HepG2 (cell line): ENCODE results near the gene CLPTM1. TPM values are rescaled to one million over a fixed set of nuclear protein-coding genes. Genes with fewer than 3 reads are reported as not detected.

Experiments
- ADNP ChIP-seq: sonication (generic); formaldehyde crosslinking; IDR thresholded peaks from 2 replicates; pipeline ENCODE4 v1.4.0; 2020; ENCODE audit warnings: missing genetic modification reagents
- ATF1 ChIP-seq: IDR thresholded peaks from 2 replicates; pipeline ENCODE4 v1.6.1; 2016; ENCODE audit warnings: mild to moderate bottlenecking, control low read depth
- FOXA3 ChIP-seq: IDR thresholded peaks from 2 replicates; pipeline ENCODE4 v1.6.1; 2016; ENCODE audit warnings: missing genetic modification reagents, missing compliant biosample characterization
- FOXM1 ChIP-seq: sonication (generic); formaldehyde crosslinking; IDR thresholded peaks from 2 replicates; pipeline ENCODE4 v1.5.0; 2020; ENCODE audit warnings: missing genetic modification reagents
- MTA3 ChIP-seq: sonication (generic); formaldehyde crosslinking; IDR thresholded peaks from 2 replicates; pipeline ENCODE4 v1.4.0; 2020; ENCODE audit warnings: missing genetic modification reagents
- NFE2L1 ChIP-seq: sonication (generic); formaldehyde crosslinking; IDR thresholded peaks from 2 replicates; pipeline ENCODE4 v1.4.0; 2020; ENCODE audit warnings: missing genetic modification reagents, mild to moderate bottlenecking, borderline replicate concordance
- NFYB ChIP-seq: sonication (generic); formaldehyde crosslinking; IDR thresholded peaks from 2 replicates; pipeline ENCODE4 v1.4.0; 2020; ENCODE audit warnings: missing genetic modification reagents
- RAD51 ChIP-seq: fragments of 450-650 bp; IDR thresholded peaks from 2 replicates; pipeline ENCODE4 v1.6.1; 2016; ENCODE audit warnings: borderline replicate concordance
- RELA ChIP-seq: sonication (generic); formaldehyde crosslinking; IDR thresholded peaks from 2 replicates; pipeline ENCODE4 v1.4.0; 2020; ENCODE audit warnings: missing genetic modification reagents
- SALL1 ChIP-seq: sonication (generic); formaldehyde crosslinking; IDR thresholded peaks from 2 replicates; pipeline ENCODE4 v1.8.0; 2022; ENCODE audit warnings: mild to moderate bottlenecking, missing genetic modification reagents
- THAP11 ChIP-seq: IDR thresholded peaks from 2 replicates; pipeline ENCODE4 v1.6.1; 2016; ENCODE audit warnings: missing biosample characterization, missing genetic modification reagents
- TSC22D2 ChIP-seq: sonication (generic); formaldehyde crosslinking; IDR thresholded peaks from 2 replicates; pipeline ENCODE4 v1.5.1; 2020; ENCODE audit warnings: missing genetic modification reagents, mild to moderate bottlenecking, borderline replicate concordance
- XRCC5 ChIP-seq: fragments of 200-400 bp; formaldehyde crosslinking; optimal IDR thresholded peaks from 2 replicates; pipeline ENCODE3; 2017; ENCODE audit warnings: mild to moderate bottlenecking, low read length
- ZNF274 ChIP-seq: sonication (generic); formaldehyde crosslinking; IDR thresholded peaks from 2 replicates; pipeline ENCODE4 v1.5.1; 2020; ENCODE audit warnings: mild to moderate bottlenecking, missing genetic modification reagents
- ZNF83 ChIP-seq: sonication (generic); formaldehyde crosslinking; IDR thresholded peaks from 2 replicates; pipeline ENCODE4 v1.4.0; 2020; ENCODE audit warnings: missing genetic modification reagents, mild to moderate bottlenecking, borderline replicate concordance
- ZNF841 ChIP-seq: sonication (generic); formaldehyde crosslinking; IDR thresholded peaks from 2 replicates; pipeline ENCODE4 v1.8.1; 2023; ENCODE audit warnings: missing genetic modification reagents, borderline replicate concordance
- polyA plus RNA-seq, 8 experiments: library from polyadenylated mRNA; depleted of rRNA in 3 of 8; stranded (reverse) in 7 of 8; unstranded in 1 of 8; fragments of >200 nt; fragmentation: Illumina TruSeq in 4 of 8; extraction: Trizol in 4 of 8; gene quantifications; 2 replicates each; pipeline versions ENCODE4 v1.2.1 to v1.2.3, GENCODE V29; 2011 to 2016; ENCODE audit warnings: low read depth in 4 of 8, missing spikeins in 1 of 8, mixed read lengths in 1 of 8; ENCODE audit not compliant: insufficient read depth in 1 of 8
- total RNA-seq, 5 experiments: library from RNA; depleted of rRNA; stranded (reverse); fragments of >200 nt; fragmentation: Illumina TruSeq; extraction: Trizol; gene quantifications; 2 replicates each; pipeline ENCODE4 v1.2.3, GENCODE V29; 2016; ENCODE audit warnings: low read depth in 1 of 5
- TF ChIP-seq, protein P1 (sequence below): sonication (generic); formaldehyde crosslinking; IDR thresholded peaks from 2 replicates; pipeline ENCODE4 v1.5.1; 2020; ENCODE audit warnings: missing genetic modification reagents, mild to moderate bottlenecking, borderline replicate concordance
- TF ChIP-seq, protein P2 (sequence below), 2 experiments: sonication (generic) in 1 of 2; formaldehyde crosslinking in 1 of 2; IDR thresholded peaks; 2 replicates each; pipeline versions ENCODE4 v1.4.0 to v1.6.1; 2016 to 2020; ENCODE audit warnings: borderline replicate concordance in 1 of 2, low read depth in 1 of 2, mild to moderate bottlenecking in 1 of 2, missing genetic modification reagents in 1 of 2
- TF ChIP-seq, protein P3 (sequence below): sonication (generic); formaldehyde crosslinking; IDR thresholded peaks from 2 replicates; pipeline ENCODE4 v1.4.0; 2020; ENCODE audit warnings: mild to moderate bottlenecking, low read depth, missing genetic modification reagents
- TF ChIP-seq, protein P4 (sequence below): IDR thresholded peaks from 2 replicates; pipeline ENCODE4 v1.6.1; 2016; ENCODE audit warnings: control low read depth
- TF ChIP-seq, protein P5 (sequence below): IDR thresholded peaks from 2 replicates; pipeline ENCODE4 v1.6.1; 2016; ENCODE audit warnings: missing genetic modification reagents, missing compliant biosample characterization
- TF ChIP-seq, protein P6 (sequence below): sonication (generic); formaldehyde crosslinking; IDR thresholded peaks from 2 replicates; pipeline ENCODE4 v1.4.0; 2020; ENCODE audit warnings: mild to moderate bottlenecking, missing genetic modification reagents

CLPTM1 gene
- total and polyA plus RNA-seq, 2 of the 13 experiments (the other 11 are each of a cell fraction or from before 2014, with no cell fraction given) = 34.9 to 42.8 TPM

DNA sequence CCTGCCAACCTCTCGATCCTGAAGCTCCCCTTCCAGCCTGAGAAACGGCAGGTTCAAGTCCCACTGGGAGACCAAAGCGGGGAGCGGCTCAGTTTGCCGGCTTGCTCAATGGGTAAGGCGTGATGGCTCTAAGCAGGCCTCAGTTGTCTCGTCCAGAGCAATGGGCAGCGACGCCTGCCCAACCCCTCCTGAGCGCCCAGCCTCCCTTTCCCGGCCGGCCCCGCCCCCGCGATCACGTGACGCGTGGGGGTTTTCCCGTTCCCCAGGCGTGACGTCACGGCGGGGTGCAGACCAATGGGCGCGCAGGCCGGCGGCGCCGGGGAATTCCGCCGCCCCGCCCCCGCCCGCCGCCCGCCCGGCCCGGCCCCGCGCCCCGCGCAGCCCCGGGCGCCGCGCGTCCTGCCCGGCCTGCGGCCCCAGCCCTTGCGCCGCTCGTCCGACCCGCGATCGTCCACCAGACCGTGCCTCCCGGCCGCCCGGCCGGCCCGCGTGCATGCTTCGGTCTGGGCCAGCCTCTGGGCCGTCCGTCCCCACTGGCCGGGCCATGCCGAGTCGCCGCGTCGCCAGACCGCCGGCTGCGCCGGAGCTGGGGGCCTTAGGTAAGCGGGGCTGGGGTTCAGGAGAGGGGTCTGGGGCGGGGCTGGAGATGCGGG is 46.0 kb downstream of the CLPTM1 start, which contains the start of gene RELB (continued):
- TF ChIP-seq ZNF83 (CRISPR knock-in tag) (no peak), ZNF274 (CRISPR knock-in tag) (no peak), MTA3 (CRISPR knock-in tag) (no peak), NFYB (peak; percentile 69), SALL1 (CRISPR knock-in tag) (peak; percentile 27; the same call in 1 of the 2 replicates), FOXM1 (CRISPR knock-in tag) (no peak), FOXA3 (CRISPR knock-in tag) (no peak), RELA (CRISPR knock-in tag) (peak; percentile 98), ADNP (CRISPR knock-in tag) (peak; percentile 93), XRCC5 (peak; percentile 34), THAP11 (CRISPR knock-in tag) (no peak), ZNF841 (no peak), TSC22D2 (CRISPR knock-in tag) (no peak), RAD51 (peak; percentile 93), NFE2L1 (CRISPR knock-in tag) (no peak), ATF1 (CRISPR knock-in tag) (peak; percentile 61; the same call in 1 of the 2 replicates)
- TF ChIP-seq, protein P1, sequence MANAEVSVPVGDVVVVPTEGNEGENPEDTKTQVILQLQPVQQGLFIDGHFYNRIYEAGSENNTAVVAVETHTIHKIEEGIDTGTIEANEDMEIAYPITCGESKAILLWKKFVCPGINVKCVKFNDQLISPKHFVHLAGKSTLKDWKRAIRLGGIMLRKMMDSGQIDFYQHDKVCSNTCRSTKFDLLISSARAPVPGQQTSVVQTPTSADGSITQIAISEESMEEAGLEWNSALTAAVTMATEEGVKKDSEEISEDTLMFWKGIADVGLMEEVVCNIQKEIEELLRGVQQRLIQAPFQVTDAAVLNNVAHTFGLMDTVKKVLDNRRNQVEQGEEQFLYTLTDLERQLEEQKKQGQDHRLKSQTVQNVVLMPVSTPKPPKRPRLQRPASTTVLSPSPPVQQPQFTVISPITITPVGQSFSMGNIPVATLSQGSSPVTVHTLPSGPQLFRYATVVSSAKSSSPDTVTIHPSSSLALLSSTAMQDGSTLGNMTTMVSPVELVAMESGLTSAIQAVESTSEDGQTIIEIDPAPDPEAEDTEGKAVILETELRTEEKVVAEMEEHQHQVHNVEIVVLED (CRISPR knock-in tag) = 0 out of 2 replicates have a peak, but pooled peaks have one; percentile 8
- TF ChIP-seq, protein P2, sequence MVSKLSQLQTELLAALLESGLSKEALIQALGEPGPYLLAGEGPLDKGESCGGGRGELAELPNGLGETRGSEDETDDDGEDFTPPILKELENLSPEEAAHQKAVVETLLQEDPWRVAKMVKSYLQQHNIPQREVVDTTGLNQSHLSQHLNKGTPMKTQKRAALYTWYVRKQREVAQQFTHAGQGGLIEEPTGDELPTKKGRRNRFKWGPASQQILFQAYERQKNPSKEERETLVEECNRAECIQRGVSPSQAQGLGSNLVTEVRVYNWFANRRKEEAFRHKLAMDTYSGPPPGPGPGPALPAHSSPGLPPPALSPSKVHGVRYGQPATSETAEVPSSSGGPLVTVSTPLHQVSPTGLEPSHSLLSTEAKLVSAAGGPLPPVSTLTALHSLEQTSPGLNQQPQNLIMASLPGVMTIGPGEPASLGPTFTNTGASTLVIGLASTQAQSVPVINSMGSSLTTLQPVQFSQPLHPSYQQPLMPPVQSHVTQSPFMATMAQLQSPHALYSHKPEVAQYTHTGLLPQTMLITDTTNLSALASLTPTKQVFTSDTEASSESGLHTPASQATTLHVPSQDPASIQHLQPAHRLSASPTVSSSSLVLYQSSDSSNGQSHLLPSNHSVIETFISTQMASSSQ (IDR thresholded peaks at IDR 0.05; ENCODE audit: low read depth) = no peak
- TF ChIP-seq, protein P2 (CRISPR knock-in tag; IDR thresholded peaks at IDR 0.05; ENCODE audit: borderline replicate concordance) = 0 out of 2 replicates have a peak, but pooled peaks have one; percentile 38
- TF ChIP-seq, protein P3, sequence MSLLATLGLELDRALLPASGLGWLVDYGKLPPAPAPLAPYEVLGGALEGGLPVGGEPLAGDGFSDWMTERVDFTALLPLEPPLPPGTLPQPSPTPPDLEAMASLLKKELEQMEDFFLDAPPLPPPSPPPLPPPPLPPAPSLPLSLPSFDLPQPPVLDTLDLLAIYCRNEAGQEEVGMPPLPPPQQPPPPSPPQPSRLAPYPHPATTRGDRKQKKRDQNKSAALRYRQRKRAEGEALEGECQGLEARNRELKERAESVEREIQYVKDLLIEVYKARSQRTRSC = no peak
- TF ChIP-seq, protein P4, sequence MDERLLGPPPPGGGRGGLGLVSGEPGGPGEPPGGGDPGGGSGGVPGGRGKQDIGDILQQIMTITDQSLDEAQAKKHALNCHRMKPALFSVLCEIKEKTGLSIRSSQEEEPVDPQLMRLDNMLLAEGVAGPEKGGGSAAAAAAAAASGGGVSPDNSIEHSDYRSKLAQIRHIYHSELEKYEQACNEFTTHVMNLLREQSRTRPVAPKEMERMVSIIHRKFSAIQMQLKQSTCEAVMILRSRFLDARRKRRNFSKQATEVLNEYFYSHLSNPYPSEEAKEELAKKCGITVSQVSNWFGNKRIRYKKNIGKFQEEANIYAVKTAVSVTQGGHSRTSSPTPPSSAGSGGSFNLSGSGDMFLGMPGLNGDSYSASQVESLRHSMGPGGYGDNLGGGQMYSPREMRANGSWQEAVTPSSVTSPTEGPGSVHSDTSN (CRISPR knock-in tag) = no peak
- TF ChIP-seq, protein P5, sequence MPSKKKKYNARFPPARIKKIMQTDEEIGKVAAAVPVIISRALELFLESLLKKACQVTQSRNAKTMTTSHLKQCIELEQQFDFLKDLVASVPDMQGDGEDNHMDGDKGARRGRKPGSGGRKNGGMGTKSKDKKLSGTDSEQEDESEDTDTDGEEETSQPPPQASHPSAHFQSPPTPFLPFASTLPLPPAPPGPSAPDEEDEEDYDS (CRISPR knock-in tag) = peak; percentile 56
- TF ChIP-seq, protein P6, sequence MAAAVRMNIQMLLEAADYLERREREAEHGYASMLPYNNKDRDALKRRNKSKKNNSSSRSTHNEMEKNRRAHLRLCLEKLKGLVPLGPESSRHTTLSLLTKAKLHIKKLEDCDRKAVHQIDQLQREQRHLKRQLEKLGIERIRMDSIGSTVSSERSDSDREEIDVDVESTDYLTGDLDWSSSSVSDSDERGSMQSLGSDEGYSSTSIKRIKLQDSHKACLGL (CRISPR knock-in tag) = 0 out of 2 replicates have a peak, but pooled peaks have one; percentile 2
